Stomach smooth muscle (tissue), 2 donors: ENCODE data around the gene SIPA1.

Experiments used
- H3K27ac ChIP-seq: one replicate; pipeline ENCODE4 v1.7.0; 2013; ENCODE audit warnings: mild to moderate bottlenecking, low read length, inconsistent platforms
- H3K27me3 ChIP-seq, 2 donors: one replicate each; pipeline ENCODE4 v1.7.0; 2013; ENCODE audit warnings: low read length in 2 of 2; ENCODE audit not compliant: insufficient read depth in 2 of 2, control insufficient read depth in 1 of 2
- H3K36me3 ChIP-seq, 2 donors: one replicate each; pipeline ENCODE4 v1.7.0; 2013; ENCODE audit warnings: low read length in 2 of 2; ENCODE audit not compliant: control insufficient read depth in 2 of 2, insufficient read depth in 2 of 2
- H3K4me1 ChIP-seq: one replicate; pipeline ENCODE4 v1.7.0; 2013; ENCODE audit warnings: low read length; ENCODE audit not compliant: control insufficient read depth, insufficient read depth
- H3K4me3 ChIP-seq, 2 donors: one replicate each; pipeline ENCODE4 v1.7.0; 2013; ENCODE audit warnings: low read length in 2 of 2
- H3K9ac ChIP-seq, 2 donors: one replicate each; pipeline ENCODE4 v1.7.0; 2013; ENCODE audit warnings: low read length in 2 of 2, mild to moderate bottlenecking in 1 of 2
- H3K9me3 ChIP-seq, 2 donors: one replicate each; pipeline ENCODE4 v1.7.0; 2013; ENCODE audit warnings: low read length in 2 of 2; ENCODE audit not compliant: control insufficient read depth in 2 of 2
- donor health status: healthy.
- donor health status: Pancreatic carcinoma.

Gene SIPA1

DNA sequence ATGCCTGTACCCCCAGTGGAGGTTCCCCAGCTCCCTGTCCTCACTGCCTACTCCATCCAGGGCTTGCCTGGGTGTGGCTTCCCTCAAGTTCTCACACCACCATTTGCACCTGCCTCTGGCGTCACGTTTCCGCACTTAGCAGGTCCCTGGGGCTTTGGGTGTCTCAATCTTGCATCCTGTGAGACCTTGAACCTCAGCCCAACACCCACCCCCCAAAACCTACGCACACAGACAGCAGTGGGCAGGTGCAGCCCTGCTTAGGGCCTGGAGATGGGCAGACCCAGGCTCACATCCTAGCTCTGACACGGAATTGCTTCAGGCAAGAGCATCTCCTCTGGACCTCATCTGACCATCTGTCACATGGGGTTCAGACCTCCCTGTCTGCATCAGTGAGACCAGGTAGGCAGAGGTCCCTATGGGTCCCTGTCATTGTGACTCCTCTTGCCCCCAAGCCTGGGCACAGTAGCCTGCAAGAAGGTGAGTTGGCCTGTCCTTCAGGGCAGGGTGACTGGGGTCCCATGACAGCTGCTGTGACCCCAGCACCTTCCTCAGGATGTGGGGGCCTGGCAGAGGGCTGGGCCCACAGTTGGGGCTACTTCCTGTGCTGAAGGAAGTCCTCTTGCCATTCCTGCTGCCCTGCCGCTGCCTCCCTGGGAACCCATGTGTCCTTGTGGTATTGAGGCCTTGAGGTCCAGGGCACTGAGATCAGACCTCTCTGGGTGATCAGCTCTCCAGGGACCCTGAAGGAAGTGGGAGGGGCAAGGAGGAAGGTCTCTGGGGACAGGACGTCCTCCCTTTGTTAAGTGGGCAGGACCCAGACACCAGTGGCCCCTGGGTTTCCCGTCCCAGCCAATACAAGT lies 2.0 kb downstream of the SIPA1 start:
- no peaks in the 10 kb centered on the region for H3K9me3 ChIP-seq
- H3K27ac ChIP-seq, result no peak overlapping the region
- H3K4me1 ChIP-seq, result peaks cover 39% of the 10 kb centered on the region
- peak overlapping the region; percentile 13 for H3K9ac ChIP-seq
- peak overlapping the region; percentile 31 to 35 for H3K4me3 ChIP-seq
- H3K36me3 ChIP-seq, result peaks cover 18 to 20% of the 10 kb centered on the region in 2 donors
- no peaks in the 10 kb centered on the region for H3K27me3 ChIP-seq

DNA sequence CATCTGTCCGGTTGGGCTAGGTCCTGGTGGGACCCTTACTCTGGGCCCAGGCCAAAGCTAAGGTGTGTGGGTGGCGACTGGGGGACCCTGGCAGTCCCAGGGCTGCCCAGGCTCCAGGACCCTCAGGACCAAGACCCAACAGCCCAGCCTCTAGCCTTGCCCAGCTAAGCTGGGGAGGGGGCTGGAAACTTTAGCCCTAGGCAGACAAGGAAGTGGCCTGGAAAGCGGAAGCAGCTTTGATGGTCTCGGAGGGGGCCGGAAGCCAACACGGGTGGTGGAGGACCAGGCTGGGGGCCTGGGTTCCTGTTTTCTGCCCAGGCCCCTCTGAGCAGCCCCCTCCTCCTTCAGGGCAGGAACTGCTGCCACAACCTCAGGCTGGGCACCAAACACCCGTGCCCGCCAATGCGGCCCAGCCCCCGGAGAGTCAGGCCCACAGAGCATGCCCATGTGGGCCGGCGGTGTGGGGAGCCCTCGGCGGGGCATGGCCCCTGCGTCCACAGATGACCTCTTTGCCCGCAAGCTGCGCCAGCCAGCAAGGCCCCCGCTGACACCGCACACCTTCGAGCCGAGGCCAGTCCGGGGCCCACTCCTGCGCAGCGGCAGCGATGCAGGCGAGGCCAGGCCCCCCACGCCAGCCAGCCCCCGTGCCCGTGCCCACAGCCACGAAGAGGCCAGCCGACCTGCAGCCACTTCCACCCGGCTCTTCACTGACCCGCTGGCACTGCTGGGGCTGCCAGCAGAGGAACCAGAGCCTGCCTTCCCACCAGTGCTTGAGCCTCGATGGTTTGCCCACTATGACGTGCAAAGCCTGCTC lies 2.8 kb downstream of the SIPA1 start:
- H3K27ac ChIP-seq, result no peak overlapping the region
- peaks cover 42% of the 10 kb centered on the region for H3K4me1 ChIP-seq
- H3K9ac ChIP-seq, result peak overlapping the region in 1 of 2 donors; percentile 13
- H3K4me3 ChIP-seq, result no peak overlapping the region
- peaks cover 12 to 17% of the 10 kb centered on the region in 2 donors for H3K36me3 ChIP-seq
- no peaks in the 10 kb centered on the region for H3K27me3 ChIP-seq
- no peaks in the 10 kb centered on the region for H3K9me3 ChIP-seq

DNA sequence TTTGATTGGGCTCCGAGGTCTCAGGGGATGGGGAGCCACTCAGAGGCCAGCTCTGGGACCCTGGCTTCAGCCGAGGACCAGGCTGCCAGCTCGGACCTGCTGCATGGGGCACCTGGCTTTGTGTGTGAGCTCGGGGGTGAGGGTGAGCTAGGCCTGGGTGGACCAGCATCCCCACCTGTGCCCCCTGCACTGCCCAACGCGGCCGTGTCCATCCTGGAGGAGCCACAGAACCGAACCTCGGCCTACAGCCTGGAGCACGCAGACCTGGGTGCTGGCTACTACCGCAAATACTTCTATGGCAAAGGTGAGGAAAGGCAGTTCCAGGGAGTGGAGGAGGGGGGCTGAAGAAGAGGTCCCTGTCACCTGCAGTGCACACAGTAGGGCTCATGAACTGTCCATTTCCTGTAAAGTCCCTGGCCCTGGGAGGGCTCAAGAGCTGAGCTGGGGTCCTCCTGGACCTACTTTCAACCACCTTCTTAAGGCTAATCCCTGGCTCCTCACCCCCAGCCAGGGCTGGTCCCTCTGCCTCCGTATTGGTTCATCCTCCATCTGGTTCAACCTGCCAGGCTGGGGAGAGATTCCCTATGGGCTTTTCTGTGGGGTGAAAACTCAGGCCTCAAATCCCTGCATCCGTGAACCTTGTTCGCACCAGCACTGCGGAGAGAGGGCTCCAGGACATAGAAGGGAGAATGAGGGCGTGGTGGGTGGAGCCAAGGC lies 3.6 kb downstream of the SIPA1 start:
- Histone ChIP-seq H3K9ac (no peak overlapping the region), H3K36me3 (peaks cover 7 to 14% of the 10 kb centered on the region in 2 donors), H3K4me3 (no peak overlapping the region), H3K27me3 (no peaks in the 10 kb centered on the region), H3K27ac (no peak overlapping the region), H3K9me3 (no peaks in the 10 kb centered on the region), H3K4me1 (peaks cover 42% of the 10 kb centered on the region)

GRCh38 chr11:65642014-65642671 lies 4.2 kb downstream of the SIPA1 start:
- no peak overlapping the region for H3K27ac ChIP-seq

DNA sequence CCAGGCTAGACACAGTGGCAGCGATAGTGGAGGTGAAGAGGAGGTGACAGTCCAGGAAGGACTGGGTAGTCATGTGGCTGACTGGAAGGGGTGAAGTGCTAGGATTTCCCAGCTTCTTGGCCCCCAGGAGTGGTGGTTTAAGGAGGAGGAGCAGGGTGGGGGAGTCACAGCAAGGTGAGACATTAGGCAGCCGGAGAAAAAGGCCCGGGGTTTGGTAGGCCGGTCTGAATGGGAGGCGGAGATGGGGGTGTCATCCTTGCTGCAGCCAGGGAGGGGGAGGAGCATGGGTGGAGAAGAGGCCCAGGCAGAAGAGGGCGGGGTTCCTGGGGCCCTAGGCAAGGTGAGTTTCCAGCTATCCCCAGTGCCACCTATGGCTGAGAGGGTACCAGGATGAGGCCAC lies 6.1 kb downstream of the SIPA1 start:
- peaks cover 33% of the 10 kb centered on the region for H3K4me1 ChIP-seq
- no peaks in the 10 kb centered on the region for H3K27me3 ChIP-seq
- H3K4me3 ChIP-seq, result no peak overlapping the region
- peaks cover 4 to 12% of the 10 kb centered on the region in 2 donors for H3K36me3 ChIP-seq
- no peak overlapping the region for H3K27ac ChIP-seq
- no peak overlapping the region for H3K9ac ChIP-seq
- no peaks in the 10 kb centered on the region for H3K9me3 ChIP-seq

More at GRCh38 chr11:65642014-65642671, 4.2 kb downstream of the SIPA1 start:
- Histone ChIP-seq H3K27me3 (no peaks in the 10 kb centered on the region), H3K9ac (no peak overlapping the region), H3K4me1 (peaks cover 41% of the 10 kb centered on the region), H3K36me3 (peaks cover 4 to 10% of the 10 kb centered on the region in 2 donors), H3K4me3 (no peak overlapping the region), H3K9me3 (no peaks in the 10 kb centered on the region)

- Histone ChIP-seq H3K4me3 (no peak overlapping the region), H3K9me3 (no peaks in the 10 kb centered on the region), H3K27ac (no peak overlapping the region), H3K27me3 (no peaks in the 10 kb centered on the region), H3K4me1 (peaks cover 32% of the 10 kb centered on the region), H3K9ac (no peak overlapping the region), H3K36me3 (peaks cover 1 to 13% of the 10 kb centered on the region in 2 donors)
Measured at GRCh38 chr11:65644837-65645236, 6.9 kb downstream of the SIPA1 start.

DNA sequence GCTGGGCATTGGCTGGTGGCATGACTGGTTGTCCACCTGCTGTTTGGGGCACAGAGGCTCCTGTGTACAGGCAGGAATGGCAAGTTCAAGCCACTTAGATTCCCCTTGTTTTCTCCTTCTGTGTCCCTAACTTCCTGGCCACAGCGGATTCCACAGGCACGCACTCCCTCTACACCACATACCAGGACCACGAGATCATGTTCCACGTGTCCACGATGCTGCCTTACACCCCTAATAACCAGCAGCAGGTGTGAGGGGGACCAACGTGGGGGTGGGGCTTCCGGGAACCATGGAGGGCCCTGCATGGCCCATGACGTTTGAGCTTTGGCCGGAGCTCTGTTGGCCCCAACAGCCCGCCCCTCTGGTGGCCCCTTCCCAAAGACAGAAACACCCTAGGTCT lies 7.8 kb downstream of the SIPA1 start:
- H3K27ac ChIP-seq, result no peak overlapping the region
- peaks cover 24% of the 10 kb centered on the region for H3K4me1 ChIP-seq
- H3K9me3 ChIP-seq, result no peaks in the 10 kb centered on the region
- H3K9ac ChIP-seq, result no peak overlapping the region
- H3K4me3 ChIP-seq, result no peak overlapping the region
- H3K36me3 ChIP-seq, result peaks cover 0 to 13% of the 10 kb centered on the region in 2 donors
- H3K27me3 ChIP-seq, result no peaks in the 10 kb centered on the region

- Histone ChIP-seq H3K4me3 (no peak overlapping the region), H3K9ac (no peak overlapping the region), H3K27ac (no peak overlapping the region), H3K27me3 (no peaks in the 10 kb centered on the region), H3K4me1 (peaks cover 21% of the 10 kb centered on the region), H3K9me3 (no peaks in the 10 kb centered on the region), H3K36me3 (peaks cover 0 to 15% of the 10 kb centered on the region in 2 donors)
Measured at GRCh38 chr11:65646288-65646957, 8.5 kb downstream of the SIPA1 start.

GRCh38 chr11:65646958-65647701 lies 9.2 kb downstream of the SIPA1 start:
- Histone ChIP-seq H3K27ac (no peak overlapping the region), H3K4me1 (peaks cover 28% of the 10 kb centered on the region), H3K27me3 (no peaks in the 10 kb centered on the region), H3K4me3 (peak overlapping the region in 1 of 2 donors; percentile 49), H3K9ac (no peak overlapping the region), H3K9me3 (no peaks in the 10 kb centered on the region), H3K36me3 (peaks cover 0 to 15% of the 10 kb centered on the region in 2 donors)
